Activated CD8-positive, alpha-beta T cell treated with anti-CD3 and anti-CD28 coated beads for 36 hours (primary cell): ENCODE measurements around the gene MPPED1. TPM values are rescaled to one million over a fixed set of nuclear protein-coding genes. Genes with fewer than 3 reads are reported as not detected.

Source experiments
- ATAC-seq: fragments of 200-7000 bp; cut with Tn5 transposase; one replicate; pipeline ENCODE4 v1.10.0; 2021; ENCODE audit warnings: mild to moderate bottlenecking, moderate library complexity
- CTCF ChIA-PET: fragments of 350-600 bp; sonication (Branson Sonifier 250); formaldehyde crosslinking; loops from one replicate; lab custom pipeline; 2021; ENCODE audit warnings: antibody characterized with exemption; lab: Charles Lee
- POLR2A ChIA-PET: fragments of 350-600 bp; sonication (Branson Sonifier 250); formaldehyde crosslinking; loops from one replicate; lab custom pipeline; 2021; ENCODE audit warnings: antibody characterized with exemption; lab: Charles Lee
- DNase-seq: peaks from one replicate; pipeline ENCODE4 v3.0.0-alpha.2; 2020
- H3K27ac Mint-ChIP-seq: one replicate; pipeline ENCODE4 v1.8.0; 2021; ENCODE audit warnings: mild to moderate bottlenecking, mixed read lengths
- H3K27me3 Mint-ChIP-seq: one replicate; pipeline ENCODE4 v1.8.0; 2021; ENCODE audit warnings: mixed read lengths
- H3K36me3 Mint-ChIP-seq: one replicate; pipeline ENCODE4 v1.8.0; 2021; ENCODE audit warnings: low read depth, mixed read lengths
- H3K4me1 Mint-ChIP-seq: one replicate; pipeline ENCODE4 v1.8.0; 2021; ENCODE audit warnings: low read depth, mixed read lengths
- H3K4me3 Mint-ChIP-seq: one replicate; pipeline ENCODE4 v1.8.0; 2021; ENCODE audit warnings: mild to moderate bottlenecking, moderate library complexity, mixed read lengths
- H3K9me3 Mint-ChIP-seq: one replicate; pipeline ENCODE4 v1.8.0; 2021; ENCODE audit warnings: mixed read lengths
- intact Hi-C: fragments of 100-400 bp; cut with micrococcal nuclease; formaldehyde crosslinking; loops from one replicate; pipeline ENCODE4 v1.10.0; 2022
- total RNA-seq, 2 experiments: library from RNA; stranded (reverse); gene quantifications; one replicate each; pipeline ENCODE4 v1.2.3, GENCODE V29; 2021
- TF ChIP-seq, protein P1 (sequence below): fragments of 200-600 bp; IDR thresholded peaks from one replicate; pipeline ENCODE4 v1.8.0; 2022; ENCODE audit warnings: antibody characterized with exemption, mild to moderate bottlenecking

Gene MPPED1
- total RNA-seq, 2 experiments from 2014 or later, result not detected

GRCh38 chr22:43421046-43421665 lies 9.3 kb downstream of the MPPED1 start:
- DNase-seq, result no peak
- CTCF ChIA-PET, result no interaction called here
- no peaks in the 10 kb centered on the region for H3K27me3 Mint-ChIP-seq
- H3K27ac Mint-ChIP-seq, result no peak overlapping the region
- intact Hi-C loops, result no loop called here
- no peak for ATAC-seq
- no peaks in the 10 kb centered on the region for H3K4me1 Mint-ChIP-seq
- TF ChIP-seq, protein P1, sequence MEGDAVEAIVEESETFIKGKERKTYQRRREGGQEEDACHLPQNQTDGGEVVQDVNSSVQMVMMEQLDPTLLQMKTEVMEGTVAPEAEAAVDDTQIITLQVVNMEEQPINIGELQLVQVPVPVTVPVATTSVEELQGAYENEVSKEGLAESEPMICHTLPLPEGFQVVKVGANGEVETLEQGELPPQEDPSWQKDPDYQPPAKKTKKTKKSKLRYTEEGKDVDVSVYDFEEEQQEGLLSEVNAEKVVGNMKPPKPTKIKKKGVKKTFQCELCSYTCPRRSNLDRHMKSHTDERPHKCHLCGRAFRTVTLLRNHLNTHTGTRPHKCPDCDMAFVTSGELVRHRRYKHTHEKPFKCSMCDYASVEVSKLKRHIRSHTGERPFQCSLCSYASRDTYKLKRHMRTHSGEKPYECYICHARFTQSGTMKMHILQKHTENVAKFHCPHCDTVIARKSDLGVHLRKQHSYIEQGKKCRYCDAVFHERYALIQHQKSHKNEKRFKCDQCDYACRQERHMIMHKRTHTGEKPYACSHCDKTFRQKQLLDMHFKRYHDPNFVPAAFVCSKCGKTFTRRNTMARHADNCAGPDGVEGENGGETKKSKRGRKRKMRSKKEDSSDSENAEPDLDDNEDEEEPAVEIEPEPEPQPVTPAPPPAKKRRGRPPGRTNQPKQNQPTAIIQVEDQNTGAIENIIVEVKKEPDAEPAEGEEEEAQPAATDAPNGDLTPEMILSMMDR, result no peak
- H3K9me3 Mint-ChIP-seq, result no peaks in the 10 kb centered on the region
- H3K4me3 Mint-ChIP-seq, result no peak overlapping the region
- no peaks in the 10 kb centered on the region for H3K36me3 Mint-ChIP-seq
- POLR2A ChIA-PET, result no interaction called here

DNA sequence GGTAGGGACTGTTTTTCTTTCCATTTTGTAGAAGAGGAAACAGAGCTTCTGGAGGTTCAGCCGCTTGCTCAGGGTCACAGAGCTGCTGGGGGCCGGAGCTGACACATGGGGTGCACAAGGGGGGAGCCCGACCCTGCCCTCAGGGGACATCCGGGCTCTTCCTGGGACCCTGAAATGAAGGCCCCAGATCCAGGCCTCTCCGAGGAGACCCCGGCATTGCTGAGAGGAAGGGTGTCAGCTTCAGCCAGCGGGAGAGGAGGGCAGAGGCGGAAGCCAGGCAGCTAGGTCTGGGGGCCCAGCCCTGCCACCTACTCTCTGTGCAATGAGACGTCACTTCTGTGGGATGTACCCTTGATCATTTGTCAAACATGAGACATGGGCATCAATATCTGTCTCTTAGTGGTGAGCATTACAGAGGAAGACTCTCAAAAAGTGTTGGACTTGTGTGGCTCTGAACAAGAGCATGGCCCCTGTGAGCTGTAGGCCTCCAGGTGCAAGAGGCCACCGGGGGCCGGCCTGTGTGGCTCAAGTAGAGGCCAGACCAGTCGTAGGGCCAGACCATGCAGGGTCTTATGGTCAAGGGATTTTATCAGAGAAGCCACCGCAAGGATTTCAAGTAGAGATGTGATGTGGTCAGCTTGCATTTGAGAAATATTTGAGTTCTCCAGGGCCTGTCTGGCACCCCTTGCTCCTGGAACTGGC lies 10.3 kb downstream of the MPPED1 start:
- ChIA-PET CTCF (interaction anchor here (0.6 kb wide), 1 partner anchor 156 kb away, joined by 3 read pairs; no protein-coding TSS in a partner anchor), POLR2A (no interaction called here)
- ATAC-seq (no peak), DNase-seq (no peak)
- H3K4me1 Mint-ChIP-seq, result no peaks in the 10 kb centered on the region
- H3K9me3 Mint-ChIP-seq, result no peaks in the 10 kb centered on the region
- TF ChIP-seq, protein P1, result no peak
- intact Hi-C loops, result no loop called here
- no peak overlapping the region for H3K27ac Mint-ChIP-seq
- H3K36me3 Mint-ChIP-seq, result no peaks in the 10 kb centered on the region
- H3K4me3 Mint-ChIP-seq, result no peak overlapping the region
- peaks cover 2% of the 10 kb centered on the region for H3K27me3 Mint-ChIP-seq

GRCh38 chr22:43423046-43423445 lies 11.2 kb downstream of the MPPED1 start:
- DNase-seq, result no peak
- H3K27ac Mint-ChIP-seq, result no peak overlapping the region
- peaks cover 4% of the 10 kb centered on the region for H3K27me3 Mint-ChIP-seq
- H3K4me1 Mint-ChIP-seq, result no peaks in the 10 kb centered on the region
- H3K36me3 Mint-ChIP-seq, result no peaks in the 10 kb centered on the region
- intact Hi-C loops, result no loop called here
- no peaks in the 10 kb centered on the region for H3K9me3 Mint-ChIP-seq
- H3K4me3 Mint-ChIP-seq, result no peak overlapping the region
- CTCF ChIA-PET, result no interaction called here
- TF ChIP-seq, protein P1, result no peak
- POLR2A ChIA-PET, result no interaction called here
- no peak for ATAC-seq

GRCh38 chr22:43424201-43424600 lies 12.4 kb downstream of the MPPED1 start:
- ChIA-PET CTCF (no interaction called here), POLR2A (no interaction called here)
- intact Hi-C loops, result no loop called here
- DNase-seq, result no peak
- Mint-ChIP-seq H3K36me3 (no peaks in the 10 kb centered on the region), H3K27me3 (peaks cover 4% of the 10 kb centered on the region), H3K4me3 (no peak overlapping the region), H3K4me1 (no peaks in the 10 kb centered on the region), H3K9me3 (no peaks in the 10 kb centered on the region), H3K27ac (no peak overlapping the region)
- ATAC-seq, result no peak
- TF ChIP-seq, protein P1, result no peak
